ENCODE results near the gene RNF40. TPM values are rescaled to one million over a fixed set of nuclear protein-coding genes. Genes with fewer than 3 reads are reported as not detected.

RNF40 gene
- total RNA-seq, 5 donors from 2014 or later (not counting 1 experiment from before 2014, with no cell fraction given): 55.7 to 106 (median 95.9) TPM

- POLR2A ChIA-PET: no interaction called here
Observed at GRCh38 chr16:30783280-30784109, 21.4 kb downstream of the RNF40 start.

GRCh38 chr16:30784215-30784614, 22.1 kb downstream of the RNF40 start:
- Mint-ChIP-seq H3K4me1 (peaks cover 18 to 20% (median 18%) of the 10 kb centered on the region in 3 donors), H3K27me3 (peaks cover 0 to 24% of the 10 kb centered on the region in 2 donors), H3K36me3 (peaks cover 8% of the 10 kb centered on the region), H3K9me3 (no peaks in the 10 kb centered on the region), H3K27ac (no peak overlapping the region), H3K4me3 (no peak overlapping the region)
- no peak for DNase-seq
- H3K27ac ChIP-seq (ENCODE audit: low read length): no peak overlapping the region
- ATAC-seq (replicated peaks in 1 of 4): no peak
- WGBS (ENCODE audit: insufficient coverage): 95% methylated on average over 15 of the region's 18 CpGs
- peaks cover 0 to 6% of the 10 kb centered on the region in 2 donors for H3K36me3 ChIP-seq (ENCODE audit: control insufficient read depth in 2 of 2, extremely low read depth in 1 of 2, insufficient read depth in 1 of 2, low read length in 1 of 2)
- H3K4me3 ChIP-seq (ENCODE audit: control insufficient read depth in 1 of 2, extremely low read depth in 1 of 2, low read length in 1 of 2): no peak overlapping the region
- peaks cover 2 to 19% of the 10 kb centered on the region in 2 experiments for H3K4me1 ChIP-seq (ENCODE audit: control insufficient read depth in 1 of 2, extremely low read depth in 1 of 2, insufficient read depth in 2 of 2, low read length in 2 of 2)
- peaks cover 0 to 38% of the 10 kb centered on the region in 2 experiments for H3K27me3 ChIP-seq (replicated peaks in 1 of 2; ENCODE audit: control insufficient read depth in 2 of 2, extremely low read depth in 1 of 2, insufficient read depth in 2 of 2, low read length in 1 of 2)
- POLR2A ChIA-PET: no interaction called here
- CTCF ChIA-PET: no interaction called here
- H3K9me3 ChIP-seq: no peaks in the 10 kb centered on the region

More at GRCh38 chr16:30783280-30784109, 21.4 kb downstream of the RNF40 start:
- no peak overlapping the region for H3K27ac ChIP-seq (ENCODE audit: low read length)
- no peak for DNase-seq
- peaks cover 2 to 19% of the 10 kb centered on the region in 2 experiments for H3K4me1 ChIP-seq (ENCODE audit: control insufficient read depth in 1 of 2, extremely low read depth in 1 of 2, insufficient read depth in 2 of 2, low read length in 2 of 2)
- Mint-ChIP-seq H3K4me1 (peaks cover 18 to 20% (median 18%) of the 10 kb centered on the region in 3 donors), H3K9me3 (no peaks in the 10 kb centered on the region), H3K27ac (no peak overlapping the region), H3K36me3 (peaks cover 8% of the 10 kb centered on the region), H3K27me3 (peaks cover 0 to 21% of the 10 kb centered on the region in 2 donors), H3K4me3 (no peak overlapping the region)
- no peaks in the 10 kb centered on the region for H3K9me3 ChIP-seq
- H3K27me3 ChIP-seq (replicated peaks in 1 of 2; ENCODE audit: control insufficient read depth in 2 of 2, extremely low read depth in 1 of 2, insufficient read depth in 2 of 2, low read length in 1 of 2): peaks cover 0 to 32% of the 10 kb centered on the region in 2 experiments
- WGBS (ENCODE audit: insufficient coverage): 96% methylated on average over 41 of the region's 57 CpGs
- no peak for ATAC-seq (replicated peaks in 1 of 4)
- CTCF ChIA-PET: interaction anchor here in 1 of 2 donors (0.6 kb wide), 1 partner anchor 29 kb away, joined by 5 read pairs; no protein-coding TSS in a partner anchor
- peaks cover 0 to 6% of the 10 kb centered on the region in 2 donors for H3K36me3 ChIP-seq (ENCODE audit: control insufficient read depth in 2 of 2, extremely low read depth in 1 of 2, insufficient read depth in 1 of 2, low read length in 1 of 2)
- H3K4me3 ChIP-seq (ENCODE audit: control insufficient read depth in 1 of 2, extremely low read depth in 1 of 2, low read length in 1 of 2): no peak overlapping the region

DNA sequence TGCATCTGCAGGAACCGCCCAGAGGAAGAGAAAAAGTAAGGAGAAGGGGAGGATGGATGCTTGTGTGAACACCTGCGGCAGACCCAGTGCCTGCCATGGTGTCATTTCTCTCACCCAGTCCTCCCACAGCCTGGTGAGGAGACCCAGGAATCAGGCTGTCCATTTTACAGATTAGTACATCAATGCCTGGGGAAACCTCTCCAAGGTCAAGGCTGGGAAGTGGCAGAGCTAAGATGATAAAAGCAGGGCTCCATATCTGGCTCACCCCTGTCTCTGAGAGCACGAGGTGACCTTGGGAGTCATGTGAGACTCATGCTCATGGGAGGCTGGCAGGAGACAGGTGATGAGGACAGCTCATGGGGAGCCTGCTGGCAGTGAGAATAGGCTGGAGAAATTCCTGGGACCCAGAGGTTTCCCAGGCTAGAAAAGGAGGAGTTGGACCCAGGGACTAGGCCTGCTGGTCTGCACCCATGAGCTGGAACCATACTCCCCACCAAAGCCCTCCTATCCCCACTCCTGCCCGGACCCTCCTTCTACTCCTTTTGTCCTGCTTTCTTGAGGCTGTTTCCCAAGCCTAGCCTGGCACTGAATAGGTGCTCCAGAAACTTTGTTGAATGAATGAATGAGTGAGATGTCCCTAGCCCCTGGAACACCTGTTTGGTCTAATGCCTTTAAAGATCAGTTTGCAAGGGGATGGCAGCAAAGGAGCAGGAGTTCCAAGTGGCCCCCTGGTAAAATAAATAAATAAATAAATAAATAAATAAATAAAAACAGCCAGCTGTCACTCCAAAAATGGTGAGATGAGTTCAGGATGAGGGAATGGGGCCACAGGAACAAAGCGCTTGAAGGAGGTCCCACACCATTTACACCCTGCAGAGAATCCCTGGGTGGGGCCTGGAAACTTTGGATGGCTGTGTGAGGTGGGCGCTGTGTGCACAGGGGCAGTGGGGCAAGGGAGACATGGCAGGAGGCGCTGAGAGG, 23.3 kb downstream of the RNF40 start:
- H3K27ac Mint-ChIP-seq: peak overlapping the region in 1 of 2 donors; percentile 66
- POLR2A ChIA-PET: interaction anchor here in 1 of 2 donors (0.6 kb wide), 1 partner anchor 11 kb away, joined by 3 read pairs; no protein-coding TSS in a partner anchor
- H3K4me1 Mint-ChIP-seq: peaks cover 18 to 20% (median 18%) of the 10 kb centered on the region in 3 donors
- CTCF ChIA-PET: no interaction called here
- Histone ChIP-seq H3K9me3 (no peaks in the 10 kb centered on the region), H3K27ac (ENCODE audit: low read length) (no peak overlapping the region), H3K4me1 (ENCODE audit: control insufficient read depth in 1 of 2, extremely low read depth in 1 of 2, insufficient read depth in 2 of 2, low read length in 2 of 2) (peaks cover 2 to 19% of the 10 kb centered on the region in 2 experiments), H3K27me3 (replicated peaks in 1 of 2; ENCODE audit: control insufficient read depth in 2 of 2, extremely low read depth in 1 of 2, insufficient read depth in 2 of 2, low read length in 1 of 2) (peaks cover 0 to 39% of the 10 kb centered on the region in 2 experiments), H3K36me3 (ENCODE audit: control insufficient read depth in 2 of 2, extremely low read depth in 1 of 2, insufficient read depth in 1 of 2, low read length in 1 of 2) (peaks cover 0 to 6% of the 10 kb centered on the region in 2 donors), H3K4me3 (ENCODE audit: control insufficient read depth in 1 of 2, extremely low read depth in 1 of 2, low read length in 1 of 2) (no peak overlapping the region)
- H3K4me3 Mint-ChIP-seq: peak overlapping the region; percentile 66 to 85 (median 73)
- no peak for ATAC-seq (replicated peaks in 1 of 4)
- H3K27me3 Mint-ChIP-seq: peaks cover 0 to 24% of the 10 kb centered on the region in 2 donors
- 79% methylated on average over 3 of the region's 7 CpGs for WGBS (ENCODE audit: insufficient coverage)
- no peaks in the 10 kb centered on the region for H3K9me3 Mint-ChIP-seq
- H3K36me3 Mint-ChIP-seq: peaks cover 8% of the 10 kb centered on the region
- DNase-seq: no peak

- POLR2A ChIA-PET: no interaction called here
- H3K9me3 Mint-ChIP-seq: no peaks in the 10 kb centered on the region
- peak overlapping the region; percentile 66 to 85 (median 73) for H3K4me3 Mint-ChIP-seq
- peaks cover 8% of the 10 kb centered on the region for H3K36me3 Mint-ChIP-seq
- H3K4me1 ChIP-seq (ENCODE audit: control insufficient read depth in 1 of 2, extremely low read depth in 1 of 2, insufficient read depth in 2 of 2, low read length in 2 of 2): peaks cover 2 to 19% of the 10 kb centered on the region in 2 experiments
- WGBS (ENCODE audit: insufficient coverage): 5% methylated on average over 33 of the region's 57 CpGs
- no peak overlapping the region for H3K27ac ChIP-seq (ENCODE audit: low read length)
- H3K27me3 Mint-ChIP-seq: peaks cover 0 to 24% of the 10 kb centered on the region in 2 donors
- peak overlapping the region in 1 of 2 donors; percentile 22 for H3K27ac Mint-ChIP-seq
- peak in 1 of 35 experiments; percentile 14 for DNase-seq
- CTCF ChIA-PET: no interaction called here
- peak; percentile 56 to 69 (median 58) for ATAC-seq (replicated peaks in 1 of 4)
- peaks cover 0 to 46% of the 10 kb centered on the region in 2 experiments for H3K27me3 ChIP-seq (replicated peaks in 1 of 2; ENCODE audit: control insufficient read depth in 2 of 2, extremely low read depth in 1 of 2, insufficient read depth in 2 of 2, low read length in 1 of 2)
- H3K4me3 ChIP-seq (ENCODE audit: control insufficient read depth in 1 of 2, extremely low read depth in 1 of 2, low read length in 1 of 2): peak overlapping the region; percentile 80 to 100
- peaks cover 18 to 20% (median 18%) of the 10 kb centered on the region in 3 donors for H3K4me1 Mint-ChIP-seq
- H3K9me3 ChIP-seq: no peaks in the 10 kb centered on the region
- peaks cover 0 to 6% of the 10 kb centered on the region in 2 donors for H3K36me3 ChIP-seq (ENCODE audit: control insufficient read depth in 2 of 2, extremely low read depth in 1 of 2, insufficient read depth in 1 of 2, low read length in 1 of 2)
Observed at GRCh38 chr16:30786115-30786935, 24.2 kb downstream of the RNF40 start.

DNA sequence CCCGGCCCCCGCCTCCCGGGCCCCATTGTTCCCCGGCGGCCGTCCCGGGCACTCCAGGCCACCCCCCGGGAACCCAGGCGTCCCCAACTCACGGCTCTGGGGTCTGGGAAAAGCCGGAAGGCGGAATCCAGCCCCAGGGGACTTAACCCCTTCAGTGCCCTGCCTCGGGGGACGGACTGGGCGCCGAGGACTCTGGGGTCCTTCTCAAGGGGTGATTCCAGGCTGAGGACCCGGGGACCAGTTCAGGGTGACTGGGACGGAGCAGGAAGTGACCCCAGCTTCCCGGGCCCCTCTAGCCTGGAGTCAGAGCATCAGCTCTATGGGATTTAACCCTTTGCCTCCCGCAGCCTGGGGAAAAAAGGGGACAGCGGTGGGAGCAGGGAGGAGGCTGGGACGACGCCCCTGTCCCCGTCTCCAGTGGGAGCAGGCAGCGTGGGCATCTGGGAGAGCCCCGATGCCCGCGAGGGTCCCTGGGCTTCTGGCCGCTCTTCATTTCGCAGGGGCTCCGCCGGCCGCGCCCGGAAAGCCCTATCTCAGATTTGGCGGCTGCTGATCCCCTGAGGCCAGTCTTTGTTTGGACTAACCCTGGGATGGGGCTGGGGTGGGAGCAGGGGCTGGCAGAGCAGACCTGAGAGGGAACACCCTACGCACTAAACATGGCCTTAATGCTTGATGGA, 25.0 kb downstream of the RNF40 start, which contains the start of gene ZNF629:
ZNF629 (minus strand) TSS at position 270 of the 677 bp plus-strand sequence. CDS start 2,723 bp downstream, outside the sequence.
- POLR2A ChIA-PET: no interaction called here
- H3K27ac ChIP-seq (ENCODE audit: low read length): no peak within 1 kb of the TSS

More for the DNA sequence above, 25.0 kb downstream of the RNF40 start, which contains the start of gene ZNF629:
- Histone ChIP-seq H3K27me3 (replicated peaks in 1 of 2; ENCODE audit: control insufficient read depth in 2 of 2, extremely low read depth in 1 of 2, insufficient read depth in 2 of 2, low read length in 1 of 2) (peaks cover 0 to 46% of the 10 kb centered on the region in 2 experiments), H3K9me3 (no peaks in the 10 kb centered on the region), H3K4me3 (ENCODE audit: control insufficient read depth in 1 of 2, extremely low read depth in 1 of 2, low read length in 1 of 2) (peak within 1 kb of the TSS; percentile 80 to 100), H3K4me1 (ENCODE audit: control insufficient read depth in 1 of 2, extremely low read depth in 1 of 2, insufficient read depth in 2 of 2, low read length in 2 of 2) (peaks cover 2 to 19% of the 10 kb centered on the region in 2 experiments), H3K36me3 (ENCODE audit: control insufficient read depth in 2 of 2, extremely low read depth in 1 of 2, insufficient read depth in 1 of 2, low read length in 1 of 2) (peaks cover 0 to 6% of the 10 kb centered on the region in 2 donors)
- H3K4me1 Mint-ChIP-seq: peaks cover 18 to 20% (median 18%) of the 10 kb centered on the region in 3 donors
- peaks cover 8% of the 10 kb centered on the region for H3K36me3 Mint-ChIP-seq
- H3K4me3 Mint-ChIP-seq: peak within 1 kb of the TSS; percentile 82 to 85 (median 82)
- ATAC-seq (replicated peaks in 1 of 4) (peak; percentile 52 to 66 (median 62)), DNase-seq (peak in 6 of 35 experiments; percentile 14 to 48 (median 24))
- H3K9me3 Mint-ChIP-seq: no peaks in the 10 kb centered on the region
- peaks cover 0 to 24% of the 10 kb centered on the region in 2 donors for H3K27me3 Mint-ChIP-seq
- CTCF ChIA-PET: no interaction called here
- WGBS (ENCODE audit: insufficient coverage): 3% methylated on average over 34 of the region's 37 CpGs
- H3K27ac Mint-ChIP-seq: peak within 1 kb of the TSS in 1 of 2 donors; percentile 39
